ENCODE results near the gene FBXO31. TPM values are rescaled to one million over a fixed set of nuclear protein-coding genes. Genes with fewer than 3 reads are reported as not detected.

The FBXO31 gene
- total and polyA plus RNA-seq, 2 of the 8 experiments (the other 6 are each of a cell fraction or from before 2014, with no cell fraction given): 8.3 to 21.6 TPM

- no peaks in the 10 kb centered on the region for H3K23me2 ChIP-seq (ENCODE audit: low read depth, low read length)
- WGBS, 2 experiments (ENCODE audit: extremely low coverage in 1 of 2, insufficient coverage in 1 of 2, insufficient read length in 1 of 2, insufficient replicate concordance in 2 of 2, low coverage in 1 of 2, low lambda C conversion rate in 2 of 2, missing lambda C conversion rate in 1 of 2): 93% methylated on average over 9 of the region's 9 CpGs; no CpG with 5 or more reads in 1 of the 2 experiments
- CTCF ChIA-PET (ENCODE audit: partially characterized antibody): no interaction called here
Observed at GRCh38 chr16:87415441-87415840, 31.9 kb upstream of the FBXO31 start.

More at GRCh38 chr16:87415441-87415840, 31.9 kb upstream of the FBXO31 start:
- no peak overlapping the region for H2BK5ac ChIP-seq (ENCODE audit: low read depth, low read length)
- H3K79me2 ChIP-seq (ENCODE audit: control insufficient read depth in 1 of 2, insufficient read depth in 2 of 2, low read length in 2 of 2): no peaks in the 10 kb centered on the region
- H3K56ac ChIP-seq (replicated peaks; ENCODE audit: insufficient read length, low read depth, low read length): no peak overlapping the region
- no peaks in the 10 kb centered on the region for H3K4me1 ChIP-seq (replicated peaks in 1 of 4; ENCODE audit: control insufficient read depth in 3 of 4, insufficient read depth in 4 of 4, low read length in 3 of 4)
- H2AK5ac ChIP-seq (ENCODE audit: low read depth, low read length): no peak overlapping the region
- H3K4me2 ChIP-seq (ENCODE audit: insufficient read depth in 1 of 2, low read depth in 2 of 2, low read length in 2 of 2): no peak overlapping the region
- POLR2A ChIA-PET (ENCODE audit: partially characterized antibody): interaction anchor here (1.4 kb wide), 1 partner anchor 10 kb away, joined by 4 read pairs; no protein-coding TSS in a partner anchor
- no peak overlapping the region for H3K4me3 ChIP-seq (ENCODE audit: extremely low read depth in 1 of 4, insufficient read depth in 2 of 4, low read depth in 3 of 4, low read length in 4 of 4)
- no peak overlapping the region for H2BK15ac ChIP-seq (ENCODE audit: low read length)
- no peak overlapping the region for H3K9ac ChIP-seq (replicated peaks in 1 of 4; ENCODE audit: extremely low read depth in 1 of 4, low read depth in 3 of 4, low read length in 3 of 4)
- no peak for FAIRE-seq
- no peak overlapping the region for H3K27ac ChIP-seq (ENCODE audit: low read depth, low read length)
- H3K9me3 ChIP-seq (ENCODE audit: insufficient read depth in 2 of 2, low read depth in 1 of 2, low read length in 1 of 2): no peaks in the 10 kb centered on the region
- no peak overlapping the region for H2BK12ac ChIP-seq (ENCODE audit: low read depth, low read length)
- H2BK20ac ChIP-seq (ENCODE audit: low read length): no peak overlapping the region
- H3K36me3 ChIP-seq (ENCODE audit: control insufficient read depth in 2 of 4, insufficient read depth in 4 of 4, low read length in 3 of 4): peaks cover 5 to 45% (median 23%) of the 10 kb centered on the region in 4 experiments; a peak in 6 of 8 replicates
- H4K91ac ChIP-seq (replicated peaks; ENCODE audit: insufficient read length, low read length): no peak overlapping the region
- no peak overlapping the region for H4K5ac ChIP-seq (ENCODE audit: insufficient read length, low read depth, low read length)
- no peak overlapping the region for H4K8ac ChIP-seq (ENCODE audit: extremely low read depth, insufficient read depth, low read length)
- H4K20me1 ChIP-seq (replicated peaks in 1 of 2; ENCODE audit: control insufficient read depth in 1 of 2, insufficient read depth in 2 of 2, low read length in 2 of 2): peaks cover 2 to 7% of the 10 kb centered on the region in 2 experiments
- no peak overlapping the region for H3K23ac ChIP-seq (ENCODE audit: insufficient read length)
- H2BK120ac ChIP-seq (replicated peaks; ENCODE audit: low read depth, low read length): no peak overlapping the region
- H3K4ac ChIP-seq (replicated peaks; ENCODE audit: insufficient read length, low read depth, low read length): no peak overlapping the region
- H3K79me1 ChIP-seq (ENCODE audit: low read depth, low read length): no peaks in the 10 kb centered on the region; the same call in 1 of the 2 replicates
- H2AFZ ChIP-seq (ENCODE audit: low read length): no peak overlapping the region
- no peak for TF ChIP-seq POU5F1 (IDR thresholded peaks at IDR 0.05; ENCODE audit: low read depth, low read length)
- H3K18ac ChIP-seq (ENCODE audit: extremely low read depth, low read length): no peak overlapping the region
- DNase-seq (ENCODE audit: low read depth in 1 of 2, low spot score in 2 of 2): no peak
- H3K14ac ChIP-seq (ENCODE audit: insufficient read length): no peak overlapping the region
- no peaks in the 10 kb centered on the region for H3K27me3 ChIP-seq (replicated peaks in 1 of 4; ENCODE audit: control insufficient read depth in 3 of 4, extremely low read depth in 1 of 4, insufficient read depth in 3 of 4, low read length in 3 of 4)

Data from H1 (cell line).